CD4-positive, alpha-beta T cell (primary cell): ENCODE results near the gene ZNF354C. TPM values are rescaled to one million over a fixed set of nuclear protein-coding genes. Genes with fewer than 3 reads are reported as not detected.

Experiments used
- ATAC-seq: fragments of 200-7000 bp; cut with Tn5 transposase; one replicate; pipeline ENCODE4 v1.10.0; 2022; ENCODE audit warnings: mild to moderate bottlenecking; ENCODE audit not compliant: poor library complexity
- CTCF ChIA-PET: fragments of 350-600 bp; sonication (Branson Sonifier 250); formaldehyde crosslinking; loops from one replicate; lab custom pipeline; 2021; ENCODE audit warnings: antibody characterized with exemption, inconsistent platforms; lab: Charles Lee
- POLR2A ChIA-PET: fragments of 350-600 bp; sonication (Branson Sonifier 250); formaldehyde crosslinking; loops from one replicate; lab custom pipeline; 2021; ENCODE audit warnings: antibody characterized with exemption, inconsistent platforms; lab: Charles Lee
- DNase-seq, 14 experiments: peaks; one replicate each; pipeline ENCODE4 v3.0.0-alpha.2; 2013 to 2020; ENCODE audit warnings: mixed read lengths in 2 of 14
- H3K27ac ChIP-seq, 2 donors: one replicate each; pipeline versions ENCODE4 v1.5.1 to v1.7.0; 2013; ENCODE audit warnings: low read length in 2 of 2, low read depth in 1 of 2, mild to moderate bottlenecking in 1 of 2
- H3K27me3 ChIP-seq, 2 experiments: 1 replicate in 1 of 2; 2 replicates in 1 of 2; pipeline versions ENCODE4 v1.6.1 to v1.7.0; 2013; ENCODE audit warnings: low read length in 2 of 2, control low read depth in 1 of 2, mild to moderate bottlenecking in 1 of 2, moderate library complexity in 1 of 2; ENCODE audit not compliant: insufficient read depth in 2 of 2, control insufficient read depth in 1 of 2
- H3K36me3 ChIP-seq: one replicate; pipeline ENCODE4 v1.6.1; 2013; ENCODE audit warnings: low read length, control low read depth; ENCODE audit not compliant: insufficient read depth
- H3K4me1 ChIP-seq: one replicate; pipeline ENCODE4 v1.6.1; 2013; ENCODE audit warnings: low read length, control low read depth; ENCODE audit not compliant: insufficient read depth
- H3K4me3 ChIP-seq: one replicate; pipeline ENCODE4 v1.5.1; 2013; ENCODE audit warnings: mild to moderate bottlenecking, low read length, moderate library complexity
- H3K9me3 ChIP-seq, 2 experiments: 1 replicate in 1 of 2; 2 replicates in 1 of 2; pipeline versions ENCODE4 v1.6.1 to v1.7.0; 2013; ENCODE audit warnings: low read length in 2 of 2, mild to moderate bottlenecking in 2 of 2, control low read depth in 1 of 2, moderate library complexity in 1 of 2; ENCODE audit not compliant: control insufficient read depth in 1 of 2, insufficient read depth in 1 of 2
- H3K27ac Mint-ChIP-seq: one replicate; pipeline ENCODE4 v1.8.0; 2020; ENCODE audit warnings: mixed read lengths
- H3K27me3 Mint-ChIP-seq: one replicate; pipeline ENCODE4 v1.8.0; 2021; ENCODE audit warnings: mixed read lengths
- H3K36me3 Mint-ChIP-seq: one replicate; pipeline ENCODE4 v1.8.0; 2021; ENCODE audit warnings: low read depth, mixed read lengths
- H3K4me1 Mint-ChIP-seq: one replicate; pipeline ENCODE4 v1.8.0; 2021; ENCODE audit warnings: low read depth, mixed read lengths
- H3K4me3 Mint-ChIP-seq: one replicate; pipeline ENCODE4 v1.8.0; 2020; ENCODE audit warnings: mild to moderate bottlenecking, mixed read lengths
- H3K9me3 Mint-ChIP-seq: one replicate; pipeline ENCODE4 v1.8.0; 2020; ENCODE audit warnings: mixed read lengths
- CTCF ChIP-seq: fragments of 200-600 bp; IDR thresholded peaks from one replicate; pipeline ENCODE4 v1.8.0; 2022; ENCODE audit warnings: antibody characterized with exemption, mild to moderate bottlenecking
- intact Hi-C, 2 experiments: fragments of 100-400 bp; cut with DNase I in 1 of 2; cut with micrococcal nuclease in 1 of 2; formaldehyde crosslinking; loops; one replicate each; pipeline versions ENCODE4 v1.15.1 to v1.9.0; 2023 to 2025; cut with DNase I, micrococcal nuclease
- total RNA-seq, 174 experiments: library from RNA in 2 of 174; stranded (reverse) in 2 of 174; gene quantifications; one replicate each; pipeline ENCODE4 v1.2.3 and lab custom pipeline; 2021 to 2026

ZNF354C gene
- total RNA-seq, 2 experiments from 2014 or later = 2.5 to 2.9 TPM

- ATAC-seq = no peak
- POLR2A ChIA-PET = no interaction called here
- Histone ChIP-seq H3K36me3 (no peaks in the 10 kb centered on the region), H3K4me3 (no peak overlapping the region), H3K27ac (no peak overlapping the region), H3K4me1 (peaks cover 3% of the 10 kb centered on the region), H3K9me3 (peaks cover 0 to 11% of the 10 kb centered on the region in 2 experiments), H3K27me3 (peaks cover 0 to 4% of the 10 kb centered on the region in 2 experiments)
- Mint-ChIP-seq H3K4me3 (no peak overlapping the region), H3K36me3 (peaks cover 11% of the 10 kb centered on the region), H3K27ac (no peak overlapping the region), H3K4me1 (peaks cover 14% of the 10 kb centered on the region), H3K27me3 (peaks cover 9% of the 10 kb centered on the region), H3K9me3 (peaks cover 2% of the 10 kb centered on the region)
- no peak for DNase-seq
- no peak for TF ChIP-seq CTCF
- CTCF ChIA-PET = no interaction called here
- intact Hi-C loops = no loop called here
These were observed 4.3 kb upstream of the ZNF354C start for GRCh38 chr5:179055841-179056240.

GRCh38 chr5:179061025-179061424 is 852 bp downstream of the ZNF354C start:
- peaks cover 10 to 22% of the 10 kb centered on the region in 2 experiments for H3K9me3 ChIP-seq
- intact Hi-C loops = loop anchor here in 1 of 2 experiments (2.0 to 10.0 kb wide), 2 partner anchors 166 to 434 kb away; partner anchors contain the start of genes CLK4 and ZFP2
- peaks cover 39% of the 10 kb centered on the region for H3K4me1 Mint-ChIP-seq

GRCh38 chr5:179065703-179066102 is 5.5 kb downstream of the ZNF354C start:
- TF ChIP-seq CTCF = no peak
- peaks cover 29% of the 10 kb centered on the region for H3K36me3 ChIP-seq
- peaks cover 13% of the 10 kb centered on the region for H3K4me1 ChIP-seq
- ATAC-seq = no peak
- peaks cover 42 to 45% of the 10 kb centered on the region in 2 experiments for H3K9me3 ChIP-seq
- no peak for DNase-seq
- intact Hi-C loops = loop anchor here in 1 of 2 experiments (10.0 kb wide), 1 partner anchor 171 kb away; the partner anchor contains the start of gene ZFP2
- no peak overlapping the region for H3K4me3 ChIP-seq
- Mint-ChIP-seq H3K27me3 (no peaks in the 10 kb centered on the region), H3K36me3 (peaks cover 94% of the 10 kb centered on the region), H3K4me1 (peaks cover 26% of the 10 kb centered on the region), H3K9me3 (peaks cover 16% of the 10 kb centered on the region), H3K27ac (no peak overlapping the region), H3K4me3 (no peak overlapping the region)
- no peak overlapping the region for H3K27ac ChIP-seq
- no peaks in the 10 kb centered on the region for H3K27me3 ChIP-seq
- ChIA-PET CTCF (no interaction called here), POLR2A (no interaction called here)

More at GRCh38 chr5:179061025-179061424, 852 bp downstream of the ZNF354C start:
- Histone ChIP-seq H3K4me3 (peak overlapping the region; percentile 75), H3K27me3 (no peaks in the 10 kb centered on the region), H3K36me3 (peaks cover 13% of the 10 kb centered on the region), H3K27ac (no peak overlapping the region), H3K4me1 (peaks cover 15% of the 10 kb centered on the region)
- DNase-seq = peak in 1 of 14 experiments; percentile 20
- H3K4me3 Mint-ChIP-seq = peak overlapping the region; percentile 96
- peaks cover 6% of the 10 kb centered on the region for H3K9me3 Mint-ChIP-seq
- TF ChIP-seq CTCF = no peak
- peak overlapping the region; percentile 95 for H3K27ac Mint-ChIP-seq
- no peak for ATAC-seq
- peaks cover 4% of the 10 kb centered on the region for H3K27me3 Mint-ChIP-seq
- H3K36me3 Mint-ChIP-seq = peaks cover 59% of the 10 kb centered on the region
- CTCF ChIA-PET = interaction anchor here (0.9 to 2.6 kb wide), 3 partner anchors 9 to 330 kb away, joined by 3 to 20 read pairs (median 3); partner anchors contain the start of genes ZNF354A and ZNF879
- POLR2A ChIA-PET = interaction anchor here (1.3 to 2.2 kb wide), 6 partner anchors 36 to 489 kb away, joined by 4 to 43 read pairs (median 17); partner anchors contain the start of genes RUFY1, ZNF354A, ZNF354B and ZNF879
